ENCODE results near the gene RAB44. TPM values are rescaled to one million over a fixed set of nuclear protein-coding genes. Genes with fewer than 3 reads are reported as not detected.

The RAB44 gene
- polyA plus RNA-seq, 2 of the 4 experiments (the other 2 are of a cell fraction) = 0.04 to 0.09 TPM

- ChIA-PET POLR2A (no interaction called here), CTCF (interaction anchor here (1.0 to 1.6 kb wide), 3 partner anchors 14 to 79 kb away, joined by 3 to 6 read pairs (median 3); no protein-coding TSS in a partner anchor)
- H3K9me3 ChIP-seq = no peaks in the 10 kb centered on the region
- H3K4me3 ChIP-seq = no peak overlapping the region
- 86% methylated on average over 6 of the region's 6 CpGs for WGBS (ENCODE audit: missing lambda C conversion rate)
- TF ChIP-seq RAD21 (conservative IDR thresholded peaks at IDR 0.05 in 1 of 2, IDR thresholded peaks at IDR 0.05 in 1 of 2) (no peak), KDM1A (IDR thresholded peaks at IDR 0.05; ENCODE audit: low read depth) (no peak), ESRRA (IDR thresholded peaks at IDR 0.05; ENCODE audit: borderline replicate concordance, low read length) (no peak), MAFK (IDR thresholded peaks at IDR 0.05; ENCODE audit: partially characterized antibody) (no peak), EHF (CRISPR knock-in tag; IDR thresholded peaks at IDR 0.05) (no peak), MAZ (IDR thresholded peaks at IDR 0.05; ENCODE audit: borderline replicate concordance, low read depth, low read length) (no peak), POLR2A (IDR thresholded peaks at IDR 0.05; ENCODE audit: low read length) (no peak), ZSCAN20 (CRISPR knock-in tag; IDR thresholded peaks at IDR 0.05) (no peak), HOXB5 (CRISPR knock-in tag; IDR thresholded peaks at IDR 0.05) (no peak), CTCF (IDR thresholded peaks at IDR 0.05) (no peak), KDM5A (IDR thresholded peaks at IDR 0.05) (no peak), TFCP2L1 (CRISPR knock-in tag; IDR thresholded peaks at IDR 0.05) (no peak), FOSL2 (IDR thresholded peaks at IDR 0.05) (no peak), FOSL2 (CRISPR knock-in tag; IDR thresholded peaks at IDR 0.05) (no peak), HES2 (IDR thresholded peaks at IDR 0.05) (no peak), HOXB13 (CRISPR knock-in tag; IDR thresholded peaks at IDR 0.05; ENCODE audit: low read depth) (no peak), PHF8 (IDR thresholded peaks at IDR 0.05; ENCODE audit: borderline replicate concordance, low read depth) (no peak), EHMT2 (IDR thresholded peaks at IDR 0.05; ENCODE audit: low read depth) (no peak), MAX (IDR thresholded peaks at IDR 0.05) (no peak)
- no peaks in the 10 kb centered on the region for H3K4me1 ChIP-seq
- ATAC-seq = no peak
- FAIRE-seq = no peak
- H3K4me2 ChIP-seq = no peak overlapping the region
- DNase-seq (ENCODE audit: low read depth in 1 of 2, low spot score in 1 of 2) = no peak
- H3K27ac ChIP-seq = no peak overlapping the region
Measured at GRCh38 chr6:36694616-36695015, 3.0 kb upstream of the RAB44 start.

- H3K27ac ChIP-seq = no peak overlapping the region
- no peak overlapping the region for H3K4me2 ChIP-seq
- H3K9me3 ChIP-seq = no peaks in the 10 kb centered on the region
- H3K4me1 ChIP-seq = no peaks in the 10 kb centered on the region
- TF ChIP-seq HES2 (IDR thresholded peaks at IDR 0.05) (no peak), E2F6 (IDR thresholded peaks at IDR 0.05; ENCODE audit: borderline replicate concordance, low read depth) (no peak), CBX8 (IDR thresholded peaks at IDR 0.05) (no peak), CHD2 (IDR thresholded peaks at IDR 0.05; ENCODE audit: low read length, partially characterized antibody) (no peak), ZFP36 (IDR thresholded peaks at IDR 0.05; ENCODE audit: borderline replicate concordance, partially characterized antibody) (no peak), PBX3 (IDR thresholded peaks at IDR 0.05) (no peak)
- ChIA-PET CTCF (interaction anchor here (1.0 to 1.6 kb wide), 4 partner anchors 14 to 80 kb away, joined by 3 to 6 read pairs (median 3); no protein-coding TSS in a partner anchor), POLR2A (no interaction called here)
- WGBS (ENCODE audit: missing lambda C conversion rate) = 89% methylated on average over 2 of the region's 2 CpGs
- FAIRE-seq = no peak
- DNase-seq (ENCODE audit: low read depth in 1 of 2, low spot score in 1 of 2) = no peak
- ATAC-seq = no peak
- no peak overlapping the region for H3K4me3 ChIP-seq
Measured at GRCh38 chr6:36695414-36695813, 2.2 kb upstream of the RAB44 start.
